ENCODE data around the gene GIMAP1. TPM values are rescaled to one million over a fixed set of nuclear protein-coding genes. Genes with fewer than 3 reads are reported as not detected.

GIMAP1 gene
- total RNA-seq, 1 donor from 2014 or later, result 5.2 TPM

GRCh38 chr7:150685219-150686029, 31.0 kb upstream of the GIMAP1 start, which contains the start of gene GIMAP2:
Gene GIMAP2, plus strand, starts transcription at chr7:150685706. Its CDS starts 1,354 bp downstream, at chr7:150687060.
- no peaks in the 10 kb centered on the region for H3K9me3 ChIP-seq
- intact Hi-C loops (cut with DNase I), result no loop called here
- H3K27me3 ChIP-seq, result no peaks in the 10 kb centered on the region
- DNase-seq (ENCODE audit: extremely low spot score in 2 of 2), result no peak
- TF ChIP-seq POLR2A (IDR thresholded peaks at IDR 0.05), result no peak
- TF ChIP-seq POLR2AphosphoS5 (IDR thresholded peaks at IDR 0.05; ENCODE audit: insufficient read depth in 1 of 2, low read depth in 1 of 2), result peak in 1 of 2 donors; percentile 62
- TF ChIP-seq CTCF (IDR thresholded peaks at IDR 0.05), result no peak
- peak within 1 kb of the TSS; percentile 55 for H3K27ac ChIP-seq
- H3K36me3 ChIP-seq, result peaks cover 0 to 6% of the 10 kb centered on the region in 2 donors
- peaks cover 10% of the 10 kb centered on the region for H3K4me1 ChIP-seq
- peak within 1 kb of the TSS; percentile 41 to 44 for H3K4me3 ChIP-seq

- peaks cover 0 to 6% of the 10 kb centered on the region in 2 donors for H3K36me3 ChIP-seq
- H3K27ac ChIP-seq, result peak overlapping the region; percentile 55
- peak overlapping the region; percentile 41 to 44 for H3K4me3 ChIP-seq
- no peaks in the 10 kb centered on the region for H3K27me3 ChIP-seq
- TF ChIP-seq POLR2A (IDR thresholded peaks at IDR 0.05) (no peak), CTCF (IDR thresholded peaks at IDR 0.05) (no peak), POLR2AphosphoS5 (IDR thresholded peaks at IDR 0.05; ENCODE audit: insufficient read depth in 1 of 2, low read depth in 1 of 2) (no peak)
- H3K4me1 ChIP-seq, result peaks cover 10% of the 10 kb centered on the region
- no peak for DNase-seq (ENCODE audit: extremely low spot score in 2 of 2)
- intact Hi-C loops (cut with DNase I), result no loop called here
- H3K9me3 ChIP-seq, result no peaks in the 10 kb centered on the region
Measured at GRCh38 chr7:150686030-150686631, 30.3 kb upstream of the GIMAP1 start.

- no peak overlapping the region for H3K4me3 ChIP-seq
- no peaks in the 10 kb centered on the region for H3K9me3 ChIP-seq
- H3K27me3 ChIP-seq, result no peaks in the 10 kb centered on the region
- H3K4me1 ChIP-seq, result peaks cover 10% of the 10 kb centered on the region
- DNase-seq (ENCODE audit: extremely low spot score in 2 of 2), result no peak
- TF ChIP-seq POLR2A (IDR thresholded peaks at IDR 0.05) (no peak), CTCF (IDR thresholded peaks at IDR 0.05) (no peak), POLR2AphosphoS5 (IDR thresholded peaks at IDR 0.05; ENCODE audit: insufficient read depth in 1 of 2, low read depth in 1 of 2) (no peak)
- no peak overlapping the region for H3K27ac ChIP-seq
- peaks cover 0 to 18% of the 10 kb centered on the region in 2 donors for H3K36me3 ChIP-seq
- intact Hi-C loops (cut with DNase I), result no loop called here
Measured at GRCh38 chr7:150688630-150689029, 27.8 kb upstream of the GIMAP1 start.

- no peak for DNase-seq (ENCODE audit: extremely low spot score in 2 of 2)
- TF ChIP-seq POLR2A (IDR thresholded peaks at IDR 0.05), result no peak
- no peak for TF ChIP-seq CTCF (IDR thresholded peaks at IDR 0.05)
- no peak for TF ChIP-seq POLR2AphosphoS5 (IDR thresholded peaks at IDR 0.05; ENCODE audit: insufficient read depth in 1 of 2, low read depth in 1 of 2)
- H3K27me3 ChIP-seq, result no peaks in the 10 kb centered on the region
- H3K9me3 ChIP-seq, result peaks cover 4% of the 10 kb centered on the region
- peaks cover 0 to 11% of the 10 kb centered on the region in 2 donors for H3K36me3 ChIP-seq
- no peak overlapping the region for H3K4me3 ChIP-seq
- H3K4me1 ChIP-seq, result no peaks in the 10 kb centered on the region
- H3K27ac ChIP-seq, result no peak overlapping the region
- intact Hi-C loops (cut with DNase I), result no loop called here
Measured at GRCh38 chr7:150695654-150696053, 20.8 kb upstream of the GIMAP1 start.

- TF ChIP-seq POLR2A (IDR thresholded peaks at IDR 0.05) (no peak), POLR2AphosphoS5 (IDR thresholded peaks at IDR 0.05; ENCODE audit: insufficient read depth in 1 of 2, low read depth in 1 of 2) (no peak), CTCF (IDR thresholded peaks at IDR 0.05) (no peak)
- peaks cover 23% of the 10 kb centered on the region for H3K9me3 ChIP-seq
- H3K4me1 ChIP-seq, result no peaks in the 10 kb centered on the region
- intact Hi-C loops (cut with DNase I), result no loop called here
- H3K4me3 ChIP-seq, result no peak overlapping the region
- DNase-seq (ENCODE audit: extremely low spot score in 2 of 2), result no peak
- H3K27me3 ChIP-seq, result no peaks in the 10 kb centered on the region
- H3K36me3 ChIP-seq, result no peaks in the 10 kb centered on the region
- H3K27ac ChIP-seq, result no peak overlapping the region
Measured at GRCh38 chr7:150703209-150703608, 13.2 kb upstream of the GIMAP1 start.
